Parathyroid adenoma (tissue), 2 donors: ENCODE results near the gene METTL22.
"Not testable (repeated sequence)": the region's sequence is repeated elsewhere in the genome, so short reads cannot be mapped to it uniquely, and the experiment has no call there.

Experiments used
- H2AFZ ChIP-seq: fragments of 300-600 bp; sonication (generic); one replicate; pipeline ENCODE4 v1.7.0; 2017; ENCODE audit warnings: antibody characterized with exemption, mild to moderate bottlenecking
- H3K27ac ChIP-seq: fragments of 300-600 bp; sonication (generic); one replicate; pipeline ENCODE4 v1.7.0; 2017
- H3K27me3 ChIP-seq: fragments of 300-600 bp; sonication (generic); one replicate; pipeline ENCODE4 v1.7.0; 2017; ENCODE audit warnings: low read length; ENCODE audit not compliant: control insufficient read depth, insufficient read depth
- H3K36me3 ChIP-seq: fragments of 300-600 bp; sonication (generic); one replicate; pipeline ENCODE4 v1.7.0; 2017; ENCODE audit warnings: low read length; ENCODE audit not compliant: control insufficient read depth, insufficient read depth
- H3K4me1 ChIP-seq: fragments of 300-600 bp; sonication (generic); one replicate; pipeline ENCODE4 v1.7.0; 2017; ENCODE audit warnings: control low read depth
- H3K4me2 ChIP-seq: fragments of 300-600 bp; sonication (generic); one replicate; pipeline ENCODE4 v1.7.0; 2017; ENCODE audit warnings: low read length
- H3K4me3 ChIP-seq: fragments of 300-600 bp; sonication (generic); one replicate; pipeline ENCODE4 v1.7.0; 2017; ENCODE audit warnings: low read depth, low read length
- H3K79me2 ChIP-seq: fragments of 300-600 bp; sonication (generic); one replicate; pipeline ENCODE4 v1.7.0; 2017; ENCODE audit warnings: control low read depth
- H3K9ac ChIP-seq: fragments of 300-600 bp; sonication (generic); one replicate; pipeline ENCODE4 v1.7.0; 2017; ENCODE audit warnings: mild to moderate bottlenecking
- H3K9me3 ChIP-seq: fragments of 300-600 bp; sonication (generic); one replicate; pipeline ENCODE4 v1.7.0; 2017; ENCODE audit warnings: low read length; ENCODE audit not compliant: control insufficient read depth
- CTCF ChIP-seq: fragments of 300-600 bp; sonication (generic); IDR thresholded peaks from one replicate; pipeline ENCODE4 v1.7.0; 2017; ENCODE audit warnings: antibody characterized with exemption, mild to moderate bottlenecking
- donor health status: primary hyperparathyroidism.

METTL22 gene

GRCh38 chr16:8647721-8648318, 26.3 kb downstream of the METTL22 start:
- Histone ChIP-seq H3K27me3 (no peaks in the 10 kb centered on the region), H2AFZ (no peak overlapping the region), H3K36me3 (no peaks in the 10 kb centered on the region), H3K4me3 (no peak overlapping the region), H3K9ac (no peak overlapping the region), H3K27ac (no peak overlapping the region), H3K4me2 (no peak overlapping the region), H3K79me2 (no peaks in the 10 kb centered on the region), H3K9me3 (no peaks in the 10 kb centered on the region), H3K4me1 (no peaks in the 10 kb centered on the region)
- no peak for TF ChIP-seq CTCF

- no peak overlapping the region for H3K4me2 ChIP-seq
- H3K9ac ChIP-seq = no peak overlapping the region
- H3K4me3 ChIP-seq = no peak overlapping the region
- H3K79me2 ChIP-seq = no peaks in the 10 kb centered on the region
- no peaks in the 10 kb centered on the region for H3K9me3 ChIP-seq
- H2AFZ ChIP-seq = no peak overlapping the region
- no peak overlapping the region for H3K27ac ChIP-seq
- no peak for TF ChIP-seq CTCF
- H3K27me3 ChIP-seq = no peaks in the 10 kb centered on the region
- H3K36me3 ChIP-seq = no peaks in the 10 kb centered on the region
- H3K4me1 ChIP-seq = no peaks in the 10 kb centered on the region
Measured at GRCh38 chr16:8648877-8649276, 27.4 kb downstream of the METTL22 start.

GRCh38 chr16:8649829-8650554, 28.5 kb downstream of the METTL22 start:
- no peak overlapping the region for H3K4me3 ChIP-seq
- TF ChIP-seq CTCF = no peak
- H3K79me2 ChIP-seq = no peaks in the 10 kb centered on the region
- no peaks in the 10 kb centered on the region for H3K9me3 ChIP-seq
- no peak overlapping the region for H3K27ac ChIP-seq
- H2AFZ ChIP-seq = no peak overlapping the region
- H3K27me3 ChIP-seq = no peaks in the 10 kb centered on the region
- H3K36me3 ChIP-seq = no peaks in the 10 kb centered on the region
- H3K9ac ChIP-seq = no peak overlapping the region
- H3K4me2 ChIP-seq = no peak overlapping the region
- no peaks in the 10 kb centered on the region for H3K4me1 ChIP-seq

GRCh38 chr16:8651958-8652357, 30.5 kb downstream of the METTL22 start:
- H2AFZ ChIP-seq, H3K36me3 ChIP-seq, H3K4me2 ChIP-seq, H3K9me3 ChIP-seq, H3K9ac ChIP-seq, H3K4me1 ChIP-seq, H3K79me2 ChIP-seq, H3K27me3 ChIP-seq, H3K4me3 ChIP-seq, H3K27ac ChIP-seq: not testable (repeated sequence)

- H3K9ac ChIP-seq = no peak overlapping the region
- no peaks in the 10 kb centered on the region for H3K27me3 ChIP-seq
- no peaks in the 10 kb centered on the region for H3K4me1 ChIP-seq
- H3K79me2 ChIP-seq = no peaks in the 10 kb centered on the region
- H3K4me2 ChIP-seq = no peak overlapping the region
- H3K4me3 ChIP-seq = no peak overlapping the region
- H2AFZ ChIP-seq = no peak overlapping the region
- no peak overlapping the region for H3K27ac ChIP-seq
- no peaks in the 10 kb centered on the region for H3K9me3 ChIP-seq
- TF ChIP-seq CTCF = no peak
- no peaks in the 10 kb centered on the region for H3K36me3 ChIP-seq
Measured at GRCh38 chr16:8655184-8655717, 33.8 kb downstream of the METTL22 start.
